ENCODE data around the gene STK33.
A peak's percentile ranks its signal among the peaks of the same experiment; 100 is the strongest.

The STK33 gene

DNA sequence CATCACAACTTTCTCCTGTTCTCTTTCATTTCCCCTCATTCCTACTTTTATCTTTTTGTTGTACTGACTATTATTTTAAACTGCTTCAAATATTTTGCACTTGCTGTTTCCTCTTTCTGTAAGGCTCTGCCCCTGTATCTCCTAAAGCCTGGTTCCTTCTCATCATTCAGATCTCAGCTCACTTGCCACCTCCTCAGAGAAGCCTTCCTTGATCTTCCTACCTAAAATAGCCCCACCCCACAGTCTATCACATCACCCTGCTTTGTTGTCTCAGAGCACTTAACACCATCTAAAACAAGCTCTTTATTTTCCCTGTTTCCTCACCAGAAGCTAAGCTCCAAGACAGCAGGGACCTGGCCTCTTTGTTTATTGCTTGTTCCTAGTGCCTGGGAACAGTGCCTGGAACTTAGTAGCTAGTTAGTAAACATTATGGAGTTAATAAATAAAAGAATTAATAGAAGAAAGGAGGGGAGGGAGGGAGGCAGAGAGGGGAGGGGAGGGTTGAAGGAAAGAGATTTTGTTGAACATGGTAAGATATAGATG is 2.5 kb upstream of the STK33 start:
- H3K4me3 ChIP-seq (ENCODE audit: low read depth, low read length) = no peak overlapping the region
- TF ChIP-seq CTCF (IDR thresholded peaks at IDR 0.05; ENCODE audit: low read depth, low read length, missing control alignments) = no peak
- in situ Hi-C loops (cut with HindIII; ENCODE audit: low sequenced_read_pairs) = no loop called here
- no peak for DNase-seq (ENCODE audit: low read depth)

DNA sequence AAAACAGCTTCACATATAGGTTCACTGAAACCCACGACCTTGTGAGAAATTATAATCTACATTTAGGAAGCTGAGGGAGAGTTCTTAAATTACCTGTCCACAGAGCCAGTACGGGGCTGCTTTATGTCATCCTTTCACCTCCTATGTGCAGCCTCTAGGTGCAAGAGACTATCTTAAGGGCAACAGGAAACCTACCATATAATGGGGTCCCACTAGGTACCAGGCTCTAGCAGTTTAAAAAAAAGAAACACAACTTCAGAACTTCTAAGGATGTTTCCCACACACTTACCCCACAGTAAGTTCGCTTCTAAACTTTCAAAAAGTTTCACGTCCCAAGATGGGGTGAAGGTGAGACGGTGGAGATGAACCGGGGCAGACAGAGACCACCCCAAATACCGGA is 573 bp downstream of the STK33 start:
- peak overlapping the region; percentile 68 for H3K4me3 ChIP-seq (ENCODE audit: low read depth, low read length)
- in situ Hi-C loops (cut with HindIII; ENCODE audit: low sequenced_read_pairs) = no loop called here
- DNase-seq (ENCODE audit: low read depth) = no peak
- no peak for TF ChIP-seq CTCF (IDR thresholded peaks at IDR 0.05; ENCODE audit: low read depth, low read length, missing control alignments)

- in situ Hi-C loops (cut with HindIII; ENCODE audit: low sequenced_read_pairs) = no loop called here
- TF ChIP-seq CTCF (IDR thresholded peaks at IDR 0.05; ENCODE audit: low read depth, low read length, missing control alignments) = no peak
- DNase-seq (ENCODE audit: low read depth) = no peak
- no peak overlapping the region for H3K4me3 ChIP-seq (ENCODE audit: low read depth, low read length)
Observed at GRCh38 chr11:8587915-8588314, 6.1 kb downstream of the STK33 start.

GRCh38 chr11:8586805-8587204 is 7.2 kb downstream of the STK33 start:
- no peak for DNase-seq (ENCODE audit: low read depth)
- TF ChIP-seq CTCF (IDR thresholded peaks at IDR 0.05; ENCODE audit: low read depth, low read length, missing control alignments) = no peak
- in situ Hi-C loops (cut with HindIII; ENCODE audit: low sequenced_read_pairs) = no loop called here
- H3K4me3 ChIP-seq (ENCODE audit: low read depth, low read length) = no peak overlapping the region

GRCh38 chr11:8586184-8586583 is 7.8 kb downstream of the STK33 start:
- H3K4me3 ChIP-seq (ENCODE audit: low read depth, low read length) = no peak overlapping the region
- no peak for TF ChIP-seq CTCF (IDR thresholded peaks at IDR 0.05; ENCODE audit: low read depth, low read length, missing control alignments)
- in situ Hi-C loops (cut with HindIII; ENCODE audit: low sequenced_read_pairs) = no loop called here
- DNase-seq (ENCODE audit: low read depth) = no peak

DNA sequence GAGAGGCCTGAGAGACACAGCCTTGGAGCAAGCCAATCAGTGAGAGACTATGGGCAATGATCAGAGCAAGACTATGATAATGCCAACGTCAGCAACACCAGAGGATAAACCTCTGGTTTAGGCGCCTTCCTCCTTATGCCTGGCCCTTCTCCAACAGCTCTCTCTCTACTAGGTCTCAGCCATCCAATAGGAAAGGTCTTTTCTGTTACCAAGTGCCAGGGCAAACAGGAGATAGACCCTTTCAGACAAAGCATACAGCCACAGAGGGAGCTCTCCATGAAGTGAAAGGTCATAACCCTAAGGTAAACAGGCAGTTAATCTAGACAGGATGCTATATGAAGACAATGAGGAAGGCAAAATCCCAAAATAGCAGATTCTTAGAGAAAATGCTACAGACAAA is 9.5 kb downstream of the STK33 start:
- no peak for TF ChIP-seq CTCF (IDR thresholded peaks at IDR 0.05; ENCODE audit: low read depth, low read length, missing control alignments)
- no peak overlapping the region for H3K4me3 ChIP-seq (ENCODE audit: low read depth, low read length)
- no peak for DNase-seq (ENCODE audit: low read depth)
- in situ Hi-C loops (cut with HindIII; ENCODE audit: low sequenced_read_pairs) = no loop called here

DNA sequence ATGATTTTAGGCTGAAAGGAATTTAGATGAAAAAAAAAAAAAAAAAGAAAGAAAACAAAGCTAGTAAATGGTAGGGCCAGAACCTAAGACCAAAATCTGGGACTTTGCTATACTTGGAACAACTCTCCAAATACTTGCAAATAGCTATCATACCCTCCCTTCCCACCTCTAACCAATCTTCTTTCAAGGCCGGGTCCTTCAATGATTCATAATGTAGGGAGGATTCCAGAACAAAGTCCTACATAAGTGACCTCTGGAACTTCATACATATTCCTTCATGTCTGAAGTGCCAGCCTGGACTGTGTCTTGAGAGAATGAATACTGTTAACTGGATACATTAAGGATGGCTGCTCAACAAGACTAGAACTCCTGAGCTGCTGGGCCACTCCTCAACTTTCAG is 9.9 kb downstream of the STK33 start:
- in situ Hi-C loops (cut with HindIII; ENCODE audit: low sequenced_read_pairs) = no loop called here
- H3K4me3 ChIP-seq (ENCODE audit: low read depth, low read length) = no peak overlapping the region
- DNase-seq (ENCODE audit: low read depth) = no peak
- no peak for TF ChIP-seq CTCF (IDR thresholded peaks at IDR 0.05; ENCODE audit: low read depth, low read length, missing control alignments)
